AG08395 (cell line): ENCODE data around the gene SPRED2.

ENCODE experiments used
- DNase-seq: peaks from one replicate; pipeline ENCODE4 v3.0.0; 2012; ENCODE audit warnings: mixed read lengths, low spot score

The SPRED2 gene

DNA sequence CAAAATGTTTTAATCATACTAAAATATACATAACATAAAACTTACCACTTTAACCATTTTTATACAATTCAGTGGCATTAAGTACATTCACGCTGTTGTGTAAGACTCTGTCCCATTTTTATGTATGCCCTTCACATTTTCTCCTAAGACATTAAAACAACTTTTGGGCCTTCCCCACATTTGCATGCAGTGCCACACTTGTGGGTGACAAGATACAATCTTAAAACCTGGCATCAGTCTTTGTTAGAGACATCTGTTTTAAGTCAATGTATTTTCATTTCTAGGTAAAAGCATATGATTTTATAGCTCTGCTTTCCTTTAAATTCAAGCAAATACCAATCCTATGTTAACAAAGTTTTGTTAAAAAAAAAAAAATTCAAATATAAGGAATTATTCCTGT lies 17.3 kb downstream of the SPRED2 start:
- no peak for DNase-seq

DNA sequence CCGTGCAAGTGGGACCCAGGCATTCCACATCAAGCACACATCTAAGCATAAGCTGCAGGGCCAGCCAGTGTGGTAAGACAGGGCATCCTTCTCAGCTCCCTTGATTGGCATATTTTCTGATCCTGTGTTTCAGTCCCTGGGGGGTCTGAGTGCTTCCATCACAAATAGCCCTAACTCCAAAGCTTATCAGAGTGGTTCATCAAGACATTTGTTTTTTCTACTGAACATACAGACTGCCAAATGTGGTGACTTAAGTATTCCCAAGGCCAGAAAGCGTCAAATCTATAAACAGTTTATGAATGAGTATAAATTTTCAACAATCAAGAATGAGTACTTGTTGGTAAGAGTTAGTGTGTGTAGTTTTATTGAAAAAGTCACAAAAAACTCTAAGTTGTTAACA lies 18.8 kb downstream of the SPRED2 start:
- no peak for DNase-seq

DNA sequence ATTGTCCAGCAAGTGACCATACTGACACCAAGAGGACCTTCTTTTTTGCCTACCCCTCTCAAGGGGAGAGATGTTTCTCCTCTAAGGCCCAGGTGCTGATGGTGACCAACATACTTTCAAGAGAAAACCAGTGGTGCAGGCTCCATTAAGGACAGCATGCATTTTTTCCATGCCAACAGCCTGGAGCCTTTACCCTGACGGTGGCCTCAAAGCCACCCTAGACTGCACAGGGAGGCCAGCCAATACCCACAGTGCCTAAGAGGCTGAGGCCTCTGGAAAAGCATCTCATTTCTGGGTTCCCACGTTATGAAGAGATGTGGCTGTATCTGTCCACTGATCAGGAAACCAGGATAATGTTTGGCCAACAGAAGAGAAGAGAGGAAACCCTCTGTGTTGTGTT lies 19.3 kb downstream of the SPRED2 start:
- no peak for DNase-seq

DNA sequence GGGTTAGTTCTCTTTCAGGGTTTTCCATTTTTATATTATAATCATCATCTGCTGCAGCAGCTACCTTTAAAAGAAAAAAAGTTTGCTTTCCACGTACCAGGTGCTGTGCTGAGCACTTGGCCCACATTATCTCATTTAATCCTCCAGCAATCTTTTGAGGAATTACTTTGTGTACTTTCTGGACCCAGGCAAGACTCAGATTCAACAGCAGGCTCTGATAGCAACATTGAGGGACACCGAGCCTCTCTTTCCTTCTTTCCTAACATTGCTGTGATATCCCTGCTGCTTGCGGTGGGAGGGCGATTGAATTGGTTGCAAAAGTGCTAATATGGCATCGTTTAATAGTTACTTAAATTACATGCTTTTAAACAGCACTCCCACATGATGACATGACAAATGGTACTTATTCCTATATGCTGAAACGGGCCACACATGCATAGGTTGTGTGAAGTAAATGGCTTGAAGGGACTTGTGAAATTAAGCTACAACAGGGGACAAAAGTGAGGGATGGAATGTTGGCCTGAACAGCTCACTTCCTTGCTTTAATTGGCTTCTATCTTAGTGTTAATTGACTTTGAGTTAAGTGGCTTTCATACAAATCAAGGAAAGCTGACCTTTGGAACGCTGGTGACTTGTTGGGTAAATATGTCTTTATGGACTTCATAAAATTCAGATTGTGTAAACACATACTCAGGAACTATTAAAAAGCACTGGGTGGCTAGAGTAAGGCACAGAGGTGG lies 21.2 kb downstream of the SPRED2 start:
- no peak for DNase-seq

DNA sequence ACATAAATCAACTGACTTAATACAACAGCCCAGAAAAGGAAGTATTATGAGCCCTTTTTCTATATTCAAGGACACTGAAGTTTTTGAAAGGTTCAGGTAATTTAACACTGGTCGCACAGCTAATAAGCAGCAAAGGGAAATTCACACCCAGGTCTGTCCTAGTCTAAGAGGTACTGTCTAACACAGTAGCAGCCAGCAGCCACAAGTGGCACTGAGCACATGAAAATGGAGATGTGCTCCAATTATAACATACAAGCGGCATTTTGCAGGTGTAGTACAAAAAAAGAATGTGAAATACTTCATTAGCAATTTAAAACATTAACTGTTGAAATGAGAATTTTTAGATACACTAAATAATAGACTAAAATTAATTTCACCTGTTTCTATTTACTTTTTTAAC lies 23.4 kb downstream of the SPRED2 start:
- no peak for DNase-seq

DNA sequence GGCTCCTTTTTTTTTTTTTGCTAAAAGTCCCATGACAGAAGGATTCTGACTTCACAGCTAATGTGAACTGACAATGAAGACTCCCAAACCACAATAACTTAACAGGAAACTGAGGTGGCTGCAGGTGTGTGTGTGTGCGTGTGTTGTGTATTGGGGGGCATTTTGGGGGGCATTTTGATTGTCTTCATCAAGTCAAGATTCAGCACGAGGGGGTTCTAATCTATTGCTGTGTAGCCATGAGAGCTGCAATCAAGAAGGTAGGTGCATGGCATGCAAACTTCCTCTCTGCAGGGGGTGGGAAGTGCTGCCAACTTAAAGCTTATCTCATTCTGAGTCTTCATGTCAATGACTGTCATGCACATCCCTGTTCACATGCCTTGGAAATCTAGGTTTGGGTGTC lies 25.2 kb downstream of the SPRED2 start:
- DNase-seq: no peak

DNA sequence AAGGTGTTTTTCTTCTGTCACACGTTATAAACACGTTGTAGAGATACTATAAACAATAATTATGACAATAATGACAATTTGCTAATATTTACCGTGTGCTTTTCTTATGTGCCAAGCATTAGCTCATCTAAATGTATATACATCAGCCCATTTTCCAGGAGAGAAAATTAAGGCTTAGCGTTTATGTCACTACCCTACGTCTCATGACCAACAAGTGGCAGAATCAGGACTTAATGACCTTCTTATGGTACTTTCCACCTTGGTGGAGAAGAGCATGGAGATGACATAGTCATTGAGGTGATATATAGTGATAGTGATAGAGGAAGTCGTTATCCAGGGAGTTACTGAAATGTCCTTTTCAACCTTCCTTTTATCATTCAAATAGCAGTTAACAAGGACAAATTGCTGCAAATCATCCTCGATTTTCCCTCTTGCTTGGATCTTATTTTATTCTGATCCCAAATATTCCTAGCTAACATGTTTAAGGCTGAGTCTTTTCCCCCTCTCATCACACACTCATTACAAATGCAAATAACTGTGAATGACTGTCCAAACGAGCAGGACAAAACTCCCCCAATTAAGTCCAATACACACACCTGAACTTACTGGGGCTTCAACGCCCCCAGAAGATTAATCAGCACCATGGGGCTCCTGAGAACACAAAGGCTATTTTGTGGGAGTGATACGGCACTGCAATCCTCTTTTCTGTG lies 27.3 kb downstream of the SPRED2 start:
- DNase-seq: no peak

DNA sequence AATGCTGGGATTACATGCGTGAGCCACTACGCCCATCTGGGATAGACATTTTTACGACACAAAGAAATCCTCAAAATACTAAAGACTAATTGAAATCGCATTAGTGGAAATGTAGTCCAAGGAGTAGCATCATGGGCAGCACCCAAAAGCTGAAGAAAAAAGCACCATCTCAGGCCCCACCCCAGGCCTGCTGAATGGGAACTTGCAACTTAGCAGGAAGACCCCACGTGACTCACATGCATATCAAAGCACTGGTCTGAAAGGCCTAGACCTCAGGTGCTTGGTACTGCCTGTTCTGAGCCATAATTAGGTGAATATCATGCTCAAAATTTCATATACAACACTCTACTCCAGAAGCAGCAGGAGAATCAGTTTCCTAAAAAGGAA lies 28.9 kb downstream of the SPRED2 start:
- no peak for DNase-seq

DNA sequence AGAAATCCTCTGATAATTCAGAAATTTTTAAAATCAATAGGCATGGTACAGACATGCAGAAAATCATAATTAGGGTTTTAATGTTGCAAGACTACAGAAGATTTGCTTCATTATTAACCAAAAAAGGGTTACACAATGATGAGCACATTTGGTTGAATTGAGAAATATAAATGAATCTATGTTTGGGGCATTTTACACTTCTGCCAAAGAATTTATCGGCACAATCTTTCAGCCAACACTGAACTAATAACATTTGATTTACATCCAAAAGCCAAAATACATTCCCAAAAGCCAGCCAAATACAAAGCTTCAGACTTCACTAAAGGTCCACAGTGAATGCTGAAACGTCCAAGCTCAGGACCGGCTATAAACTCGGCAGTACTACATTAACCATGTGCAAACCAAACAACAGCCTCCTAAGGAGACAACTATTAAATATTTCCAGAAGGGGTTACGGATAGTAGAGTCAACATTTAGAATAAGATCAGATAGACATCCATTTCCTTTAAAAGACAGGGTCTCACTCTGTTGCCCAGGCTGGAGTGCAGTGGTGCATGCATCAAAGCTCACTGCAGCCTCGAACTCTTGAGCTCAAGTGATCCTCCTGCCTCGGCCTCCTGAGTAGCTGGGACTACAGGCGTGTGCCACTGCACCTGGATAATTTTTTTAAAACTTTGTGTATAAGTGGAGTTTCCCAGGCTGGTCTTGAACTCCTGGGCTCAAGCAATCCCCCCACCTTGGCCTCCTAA lies 29.4 kb downstream of the SPRED2 start:
- DNase-seq: peak; percentile 56

DNA sequence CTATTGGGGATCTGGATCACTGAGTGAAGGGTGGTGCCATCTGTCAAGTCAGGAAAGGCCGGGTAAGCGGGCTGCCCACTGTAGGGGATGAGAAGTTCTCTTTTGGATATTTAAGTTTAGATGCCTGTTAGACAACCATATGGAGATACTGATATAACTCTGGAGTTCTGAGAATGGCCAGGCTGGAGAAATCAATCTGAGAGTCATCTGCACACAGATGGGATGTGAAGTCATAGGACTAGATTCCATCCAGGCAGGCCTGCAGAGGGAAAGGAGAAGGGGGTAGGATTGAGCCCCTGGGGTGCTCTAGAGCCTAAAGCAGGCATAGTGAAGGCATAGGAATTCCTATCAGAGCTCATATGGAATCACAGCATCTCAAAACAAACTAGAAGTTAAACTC lies 30.1 kb downstream of the SPRED2 start:
- peak; percentile 31 for DNase-seq

DNA sequence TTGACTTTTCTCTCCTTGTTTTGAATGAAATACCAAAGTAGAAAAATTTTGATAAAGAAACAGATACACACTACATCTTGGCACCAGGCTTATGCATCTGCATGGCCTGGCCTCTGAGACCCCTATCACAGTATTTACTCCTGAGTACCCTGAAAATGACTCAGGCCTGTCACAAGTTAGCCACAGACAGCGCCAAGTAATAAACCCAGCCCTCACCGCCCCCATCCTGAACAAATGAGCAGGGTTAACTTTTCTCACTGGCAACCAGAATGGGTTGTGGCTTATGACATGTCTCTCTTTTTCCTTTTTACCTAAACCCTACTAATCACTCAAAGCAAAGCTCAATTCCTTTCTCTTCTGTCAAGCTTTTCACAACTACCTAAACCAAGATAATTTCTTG lies 35.3 kb downstream of the SPRED2 start:
- no peak for DNase-seq

DNA sequence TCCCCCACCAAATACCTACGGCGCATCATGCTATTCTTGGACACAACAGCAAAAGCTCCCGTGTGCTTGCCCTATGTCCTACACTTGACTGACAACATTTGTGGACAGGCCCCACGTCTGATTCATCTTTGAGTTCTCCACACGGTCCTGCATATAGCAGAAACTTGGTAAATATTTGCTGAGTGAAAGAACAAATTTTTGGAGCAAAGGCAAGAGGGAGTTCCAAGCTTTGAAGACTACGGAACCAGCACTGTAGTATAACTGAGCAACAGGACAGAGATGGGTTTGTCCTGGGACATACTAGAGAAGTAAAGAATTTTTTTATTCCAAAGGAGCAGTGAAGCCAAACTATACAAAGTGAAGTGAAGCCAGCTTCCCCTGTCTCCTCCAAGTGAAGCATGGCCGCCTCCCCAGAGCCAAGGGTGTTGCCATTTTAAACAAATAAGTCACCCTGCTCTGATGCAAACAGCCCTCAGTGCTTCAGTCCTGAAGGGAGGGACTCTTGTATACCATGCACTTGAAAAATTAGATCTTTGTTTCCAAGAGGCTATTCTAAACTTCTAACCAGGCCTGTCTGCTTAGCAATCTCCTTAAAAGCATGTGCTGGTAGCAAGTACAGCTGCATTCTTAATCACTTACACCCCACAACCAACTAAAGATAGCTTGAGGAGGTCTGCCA lies 35.9 kb downstream of the SPRED2 start:
- DNase-seq: peak; percentile 52

DNA sequence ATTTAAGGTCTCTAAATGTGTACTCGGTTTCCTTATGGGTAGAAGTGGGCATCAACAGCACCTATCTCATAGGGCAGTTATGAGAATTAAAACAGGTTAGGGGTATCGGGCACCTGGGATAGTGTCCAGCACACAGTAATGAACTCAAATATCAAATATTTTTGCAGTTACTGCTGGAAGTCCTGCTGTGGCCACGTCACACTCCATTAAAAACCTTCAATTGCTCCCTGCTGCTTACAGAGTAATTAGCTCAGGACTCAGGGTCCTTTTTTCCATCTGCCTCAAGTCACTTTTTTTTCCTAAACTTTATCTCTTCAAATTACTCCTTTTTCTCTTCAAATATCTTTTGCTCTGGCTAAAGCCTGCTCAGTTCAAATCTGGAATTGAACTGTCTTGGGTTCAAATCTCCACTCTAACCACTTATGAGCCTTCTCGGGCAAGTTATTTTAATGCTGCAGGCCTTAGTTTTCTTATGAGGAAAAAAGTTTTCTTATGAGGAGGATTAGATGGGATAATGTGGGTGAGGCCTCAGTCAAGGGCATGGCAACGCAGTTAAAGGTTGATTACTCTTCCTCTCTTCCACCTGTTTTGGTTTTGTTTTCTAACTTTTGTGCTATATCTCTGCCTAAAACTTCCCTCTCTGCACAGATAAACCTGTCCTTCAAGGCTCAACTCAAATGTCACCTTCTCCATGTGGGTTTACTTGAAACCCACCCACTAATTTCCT lies 36.6 kb downstream of the SPRED2 start:
- no peak for DNase-seq

DNA sequence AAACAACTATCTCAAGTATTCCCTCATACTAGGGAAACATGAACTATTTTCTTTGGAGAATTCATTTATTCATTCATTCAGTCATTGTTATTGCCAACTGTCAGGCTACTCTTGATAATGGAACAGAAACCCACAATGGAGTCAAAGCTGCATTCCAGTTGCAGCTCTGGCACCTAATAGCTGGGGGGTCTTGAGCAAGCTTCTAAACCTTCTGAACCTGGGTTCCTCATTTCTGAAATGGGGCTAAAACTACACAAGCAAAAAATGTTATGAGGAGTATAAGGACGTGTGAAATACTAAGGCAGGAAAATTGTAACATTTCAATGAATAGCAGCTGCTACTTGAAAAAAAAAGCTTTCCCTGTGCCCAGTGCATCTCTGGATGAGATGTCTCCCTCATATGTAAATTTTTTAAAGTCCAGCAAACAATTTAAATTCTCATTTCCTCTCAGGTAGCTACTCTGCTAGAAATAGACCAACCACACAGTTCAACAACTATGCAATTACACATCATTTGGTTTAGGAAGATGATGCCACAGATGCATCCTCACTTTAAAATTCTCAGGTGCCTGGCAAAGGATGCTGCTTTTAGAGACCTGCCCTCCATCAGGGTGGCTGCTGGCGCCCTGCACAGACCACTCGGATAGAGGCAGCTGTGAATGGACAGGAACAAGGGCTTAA lies 38.5 kb downstream of the SPRED2 start:
- no peak for DNase-seq

DNA sequence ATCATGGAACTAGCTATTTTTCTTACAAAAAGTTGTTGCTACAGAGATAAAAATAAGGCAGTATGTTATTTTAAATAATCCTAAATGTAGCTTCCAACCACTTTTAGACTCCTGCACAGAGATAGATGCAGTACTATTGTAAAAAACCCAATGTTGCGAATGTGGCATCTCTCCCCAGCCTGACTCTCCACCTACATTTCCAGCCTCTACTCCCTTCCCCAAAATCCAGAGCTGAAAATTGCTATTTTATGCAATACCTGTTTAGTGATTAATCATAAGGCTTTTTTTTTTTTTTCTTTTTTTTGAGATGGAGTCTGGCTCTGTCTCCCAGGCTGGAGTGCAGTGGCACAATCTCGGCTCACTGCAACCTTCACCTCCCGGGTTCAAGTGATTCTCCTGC lies 39.4 kb downstream of the SPRED2 start:
- DNase-seq: no peak

DNA sequence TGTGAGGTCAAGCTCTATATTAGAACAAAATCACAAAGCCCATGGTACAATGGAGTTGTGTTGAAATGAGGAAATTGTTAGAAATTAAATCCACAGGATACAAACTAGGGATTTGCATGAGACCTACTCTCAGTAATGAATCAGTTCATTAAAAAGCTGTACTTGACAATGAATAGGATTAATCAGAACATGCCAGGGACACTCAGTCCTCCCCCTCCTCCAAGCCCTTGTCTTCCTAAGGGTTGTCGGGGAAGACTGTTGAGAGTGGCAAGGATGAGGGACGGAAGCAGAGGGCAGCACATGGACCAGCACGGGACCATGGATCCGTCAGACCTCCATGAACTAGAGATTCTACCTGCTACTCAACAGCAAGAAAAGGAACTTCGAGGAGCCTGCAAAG lies 39.8 kb downstream of the SPRED2 start:
- DNase-seq: no peak

DNA sequence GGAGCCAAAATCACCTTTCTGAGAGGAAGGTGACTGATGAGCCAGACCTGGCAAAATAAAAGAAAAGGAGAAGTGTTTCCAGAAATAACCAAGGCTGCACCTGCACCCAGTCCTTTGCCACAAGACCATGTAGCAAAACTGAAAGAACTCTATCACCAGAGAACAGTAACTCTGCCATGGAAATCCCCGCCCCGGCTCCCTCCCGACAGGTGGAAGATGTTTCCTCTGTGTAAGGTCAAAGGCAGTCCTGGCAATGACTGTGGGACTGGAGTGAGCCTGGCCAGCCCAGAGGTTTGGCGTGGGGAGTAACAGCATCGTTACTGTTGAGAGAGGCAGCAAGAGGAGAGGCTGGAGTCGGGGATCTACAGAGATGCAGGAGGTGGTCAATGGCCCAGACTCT lies 42.3 kb downstream of the SPRED2 start:
- DNase-seq: no peak

DNA sequence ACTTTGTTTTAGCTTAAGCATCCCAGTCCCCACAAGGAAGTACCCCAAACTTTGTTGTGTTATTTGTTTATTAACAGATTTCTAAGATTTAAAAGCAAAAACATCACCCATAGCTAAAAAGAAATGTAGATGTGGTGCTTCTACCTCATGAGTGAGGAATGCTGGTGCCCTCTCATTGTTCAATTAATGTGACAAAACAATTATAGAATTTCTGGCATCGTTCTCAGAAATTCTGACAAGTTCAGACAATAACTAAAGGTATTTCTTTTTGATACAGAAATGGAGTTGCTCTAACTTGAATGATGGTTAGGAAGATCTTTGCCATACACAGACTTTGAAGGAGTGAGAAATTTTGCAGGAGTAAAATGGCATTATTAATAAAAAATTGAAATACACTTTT lies 42.9 kb downstream of the SPRED2 start:
- no peak for DNase-seq

DNA sequence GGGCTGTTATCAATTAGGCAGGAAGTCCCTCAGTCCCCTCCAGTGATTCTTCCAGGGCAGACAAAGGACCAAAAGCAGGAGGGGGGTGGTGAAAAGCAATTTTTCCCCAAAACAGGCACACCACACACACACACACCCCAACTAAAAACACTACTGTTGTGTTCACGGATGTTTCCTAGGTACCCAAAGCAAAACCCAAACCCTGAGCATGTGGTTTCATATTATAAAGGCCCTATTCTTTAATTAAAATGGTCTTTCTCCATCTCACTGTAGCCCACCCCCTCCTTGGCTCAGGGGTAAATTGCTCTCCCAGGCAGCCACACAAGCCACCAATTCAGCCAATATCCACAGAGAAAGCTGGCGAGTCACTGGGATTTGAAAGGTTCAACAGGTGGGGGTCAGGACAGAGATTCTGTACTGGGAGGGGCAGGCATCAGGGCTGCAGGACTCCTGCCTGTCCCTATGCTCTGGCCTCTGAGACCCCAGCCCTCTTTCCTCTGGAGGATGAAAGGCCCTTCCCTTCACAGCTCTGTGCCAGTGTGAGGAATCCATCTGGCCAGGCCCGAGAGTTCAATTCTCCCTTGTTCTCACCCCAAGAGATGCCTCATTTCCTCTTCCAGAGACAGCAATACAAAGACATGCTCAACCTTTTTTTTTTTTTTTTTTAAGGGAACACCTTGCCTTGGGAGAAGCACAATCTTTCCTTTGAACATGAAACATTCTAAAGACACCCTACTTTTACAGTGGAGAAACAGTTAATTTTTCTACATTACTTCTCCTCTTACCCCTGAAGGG lies 43.6 kb downstream of the SPRED2 start:
- no peak for DNase-seq

DNA sequence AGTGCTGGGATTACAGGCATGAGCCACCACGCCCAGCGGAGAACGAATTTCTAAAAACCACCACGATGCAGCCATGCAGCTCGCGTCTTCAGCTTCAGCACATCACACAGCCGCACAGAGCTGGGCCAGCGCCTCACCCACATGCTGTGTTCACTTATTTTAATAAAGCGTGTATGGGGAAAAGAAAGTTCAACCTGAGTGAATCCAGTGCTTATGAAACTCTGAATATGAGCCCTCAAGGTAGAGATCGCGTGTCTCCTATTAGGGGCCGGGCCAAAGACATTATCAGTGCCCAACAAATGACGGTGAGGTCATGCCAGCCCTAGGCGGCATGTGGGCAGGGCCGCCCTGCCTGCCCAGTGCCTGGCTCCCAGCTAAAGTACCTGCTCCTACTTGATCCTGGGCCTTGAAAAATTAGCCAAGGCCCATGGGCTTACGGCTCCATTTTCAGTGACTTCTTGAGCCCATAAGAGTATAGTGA lies 44.3 kb downstream of the SPRED2 start:
- DNase-seq: no peak
